Heart left ventricle (tissue), 13 donors: ENCODE measurements around the gene APLP2.

Source experiments
- CTCF ChIP-seq, 12 donors: fragments of 200-600 bp; sonication (generic) in 4 of 12; IDR thresholded peaks; one replicate each; pipeline versions ENCODE4 v1.5.0 to v1.8.0; 2018 to 2022; ENCODE audit warnings: antibody characterized with exemption in 12 of 12, mild to moderate bottlenecking in 5 of 12
- POLR2A ChIP-seq, 2 donors: fragments of 450-650 bp; IDR thresholded peaks; one replicate each; pipeline ENCODE4 v1.6.1; 2017; ENCODE audit warnings: antibody characterized with exemption in 2 of 2, mild to moderate bottlenecking in 2 of 2, moderate library complexity in 2 of 2
- donor health status: ischemic (EF 13 %, LVEDD 7.1; RV severe dilation, severe dysfunction).
- donor health status: DM: no; HTN: yes; CAD: no.
- donor health status: DM: no; HTN: no; CAD: no.
- donor health status: ischemic (EF 25% LVEDD 6.9; RV normal size, moderate dysfunction).
- donor health status: ischemic (EF 25% LVEDD 5.7; RV mildly dilated, moderate dysfunction).
- donor health status: ischemic (EF 35%, LVEDD 5.7; RV mildly dilated, moderate dysfunction).
- donor health status: nonischemic (EF 11% LVEDD 7.7; RV severe dilation, severe dysfunction).
- donor health status: DM: yes; HTN: yes; CAD: no.
- donor health status: PGD.
- donor health status: ischemic (EF 29% LVEDD 5.4; RV normal size, mild dysfunction).
- donor health status: nonischemic (EF 23%, LVEDD 6.1; RV moderate dilation, normal function).

GRCh38 chr11:130179396-130180306 is 110.0 kb downstream of the APLP2 start:
- no peak for TF ChIP-seq POLR2A (IDR thresholded peaks at IDR 0.05)
- TF ChIP-seq CTCF (IDR thresholded peaks at IDR 0.05) = no peak
